Liver (tissue), 9 donors: Measurements from ENCODE around the gene ANP32A. TPM values are rescaled to one million over a fixed set of nuclear protein-coding genes. Genes with fewer than 3 reads are reported as not detected.

Experiments used
- DNase-seq: peaks from one replicate; pipeline ENCODE4 v3.0.0-alpha.2; 2017; ENCODE audit warnings: low spot score
- H3K27ac ChIP-seq, 2 donors: one replicate each; pipeline ENCODE4 v1.7.0; 2013; ENCODE audit warnings: inconsistent platforms in 2 of 2, low read length in 2 of 2, control low read depth in 1 of 2, low read depth in 1 of 2, mild to moderate bottlenecking in 1 of 2
- H3K27me3 ChIP-seq, 4 donors: one replicate each; pipeline versions ENCODE4 v1.6.1 to v1.7.0; 2013; ENCODE audit warnings: low read length in 3 of 4, inconsistent platforms in 1 of 4, mild to moderate bottlenecking in 1 of 4, moderate library complexity in 1 of 4; ENCODE audit not compliant: control insufficient read depth in 4 of 4, insufficient read depth in 4 of 4
- H3K36me3 ChIP-seq, 4 donors: one replicate each; pipeline versions ENCODE4 v1.6.1 to v1.7.0; 2013; ENCODE audit warnings: low read length in 3 of 4, mild to moderate bottlenecking in 3 of 4, low read depth in 1 of 4, moderate library complexity in 1 of 4; ENCODE audit not compliant: control insufficient read depth in 4 of 4, insufficient read depth in 3 of 4
- H3K4me1 ChIP-seq, 4 donors: one replicate each; pipeline versions ENCODE4 v1.6.1 to v1.7.0; 2013; ENCODE audit warnings: low read length in 3 of 4, mild to moderate bottlenecking in 3 of 4, moderate library complexity in 1 of 4; ENCODE audit not compliant: control insufficient read depth in 4 of 4, insufficient read depth in 4 of 4
- H3K4me3 ChIP-seq, 3 donors: one replicate each; pipeline versions ENCODE4 v1.6.1 to v1.7.0; 2013; ENCODE audit warnings: low read length in 3 of 3, control low read depth in 1 of 3, low read depth in 1 of 3, mild to moderate bottlenecking in 1 of 3
- H3K9ac ChIP-seq, 2 donors: one replicate each; pipeline ENCODE4 v1.7.0; 2013; ENCODE audit warnings: low read length in 2 of 2, mild to moderate bottlenecking in 2 of 2, moderate library complexity in 2 of 2, control low read depth in 1 of 2, low read depth in 1 of 2
- H3K9me3 ChIP-seq, 4 donors: one replicate each; pipeline versions ENCODE4 v1.6.1 to v1.7.0; 2013; ENCODE audit warnings: low read length in 3 of 4; ENCODE audit not compliant: control insufficient read depth in 4 of 4
- EGR1 ChIP-seq, 2 donors: IDR thresholded peaks; 2 replicates each; pipeline ENCODE4 v1.6.1; 2016 to 2018; ENCODE audit warnings: antibody characterized with exemption in 2 of 2, low read depth in 2 of 2
- FOXA1 ChIP-seq: IDR thresholded peaks from 2 replicates; pipeline ENCODE4 v1.6.1; 2016; ENCODE audit warnings: antibody characterized with exemption
- FOXA2 ChIP-seq: IDR thresholded peaks from 2 replicates; pipeline ENCODE4 v1.6.1; 2016; ENCODE audit warnings: antibody characterized with exemption
- GABPA ChIP-seq, 2 donors: IDR thresholded peaks in 1 of 2; conservative IDR thresholded peaks in 1 of 2; 2 replicates each; pipeline ENCODE4 v1.6.1; 2016; ENCODE audit warnings: antibody characterized with exemption in 2 of 2, mild to moderate bottlenecking in 1 of 2, moderate library complexity in 1 of 2
- HNF4A ChIP-seq, 2 donors: conservative IDR thresholded peaks; 2 replicates each; pipeline ENCODE4 v1.6.1; 2016; ENCODE audit warnings: antibody characterized with exemption in 2 of 2, mild to moderate bottlenecking in 2 of 2
- HNF4G ChIP-seq: IDR thresholded peaks from 2 replicates; pipeline ENCODE4 v1.6.1; 2016; ENCODE audit warnings: antibody characterized with exemption
- JUND ChIP-seq, 2 donors: IDR thresholded peaks; 2 replicates each; pipeline ENCODE4 v1.6.1; 2016; ENCODE audit warnings: antibody characterized with exemption in 2 of 2
- NR2F2 ChIP-seq: IDR thresholded peaks from 2 replicates; pipeline ENCODE4 v1.6.1; 2016; ENCODE audit warnings: antibody characterized with exemption
- RAD21 ChIP-seq, 2 donors: IDR thresholded peaks; 2 replicates each; pipeline ENCODE4 v1.6.1; 2016; ENCODE audit warnings: antibody characterized with exemption in 2 of 2, mild to moderate bottlenecking in 2 of 2
- RXRA ChIP-seq, 2 donors: IDR thresholded peaks; 2 replicates each; pipeline ENCODE4 v1.6.1; 2017 to 2018; ENCODE audit warnings: antibody characterized with exemption in 2 of 2, mild to moderate bottlenecking in 1 of 2
- SP1 ChIP-seq: IDR thresholded peaks from 2 replicates; pipeline ENCODE4 v1.6.1; 2018; ENCODE audit warnings: antibody characterized with exemption, mild to moderate bottlenecking
- TAF1 ChIP-seq: conservative IDR thresholded peaks from 2 replicates; pipeline ENCODE4 v1.6.1; 2016; ENCODE audit warnings: antibody characterized with exemption, mild to moderate bottlenecking
- YY1 ChIP-seq: IDR thresholded peaks from 2 replicates; pipeline ENCODE4 v1.6.1; 2016; ENCODE audit warnings: antibody characterized with exemption, mild to moderate bottlenecking
- WGBS: extraction: QIAGEN DNeasy Blood & Tissue Kit; methylation state at CpG from one replicate; pipeline ENCODE4 v1.1.7; 2013; 5-methylcytosine and 5-hydroxymethylcytosine counted together
- polyA plus RNA-seq, 2 donors: library from polyadenylated mRNA; stranded (reverse) in 1 of 2; unstranded in 1 of 2; fragments of 200-250 nt in 1 of 2; fragments of >200 nt in 1 of 2; fragmentation: Nextera tagmentation in 1 of 2; extraction: Ambion mirVana in 1 of 2; gene quantifications; one replicate each; pipeline versions ENCODE4 v1.2.1 to v1.2.3, GENCODE V29; 2013 to 2015
- total RNA-seq, 2 donors: library from RNA; depleted of rRNA; stranded (reverse); fragments of >200 nt; gene quantifications; one replicate each; pipeline ENCODE4 v1.2.3, GENCODE V29; 2014
- TF ChIP-seq, protein P1 (sequence below): IDR thresholded peaks from 2 replicates; pipeline ENCODE4 v1.6.1; 2016; ENCODE audit warnings: antibody characterized with exemption
- TF ChIP-seq, protein P2 (sequence below): fragments of 150-350 bp; IDR thresholded peaks from 2 replicates; pipeline ENCODE4 v1.5.1; 2017; ENCODE audit warnings: improper control_type of control experiment, low read depth, low read length; ENCODE audit not compliant: missing input control
- TF ChIP-seq, protein P3 (sequence below): IDR thresholded peaks from 2 replicates; pipeline ENCODE4 v1.6.1; 2016; ENCODE audit warnings: antibody characterized with exemption
- TF ChIP-seq, protein P4 (sequence below): IDR thresholded peaks from 2 replicates; pipeline ENCODE4 v1.6.1; 2016; ENCODE audit warnings: antibody characterized with exemption
- donor health status: healthy.
- donor health status: healthy.
- donor health status: healthy.
- donor health status: healthy.
- donor health status: healthy.

ANP32A gene
- total and polyA plus RNA-seq, 4 donors: 30.5 to 60.4 (median 39.4) TPM

DNA sequence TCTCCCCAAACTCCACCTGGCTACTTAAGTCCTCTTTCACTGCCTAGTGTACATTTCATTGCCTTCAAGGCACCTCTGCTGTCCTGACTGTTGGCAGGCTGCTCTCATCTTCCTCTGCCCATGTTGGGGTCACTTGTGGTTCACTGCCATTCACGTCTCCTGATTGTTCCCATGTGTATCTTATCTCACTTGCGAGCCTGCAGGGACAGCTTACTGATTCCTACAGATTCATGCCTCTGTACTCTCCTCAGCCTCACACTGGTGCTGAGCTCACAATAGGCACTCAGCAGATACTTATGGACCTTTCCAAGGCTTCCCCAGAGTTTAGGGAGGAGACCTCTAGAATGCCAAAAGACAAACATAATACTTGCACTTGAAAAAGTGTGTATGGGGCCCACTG lies 28.8 kb upstream of the ANP32A start:
- Histone ChIP-seq H3K27ac (no peak overlapping the region), H3K27me3 (peaks cover 0 to 4% (median 2%) of the 10 kb centered on the region in 4 donors), H3K4me3 (no peak overlapping the region), H3K9me3 (no peaks in the 10 kb centered on the region), H3K4me1 (no peaks in the 10 kb centered on the region), H3K9ac (no peak overlapping the region), H3K36me3 (no peaks in the 10 kb centered on the region)
- 76% methylated on average over 2 of the region's 2 CpGs for WGBS
- DNase-seq: no peak
- TF ChIP-seq TAF1 (no peak), RXRA (IDR thresholded peaks at IDR 0.05) (no peak), HNF4A (conservative IDR thresholded peaks at IDR 0.05) (no peak), JUND (IDR thresholded peaks at IDR 0.05) (no peak), NR2F2 (no peak), FOXA2 (no peak), FOXA1 (no peak), EGR1 (IDR thresholded peaks at IDR 0.05; ENCODE audit: low read depth in 2 of 2) (no peak), SP1 (no peak), GABPA (IDR thresholded peaks at IDR 0.05 in 1 of 2, conservative IDR thresholded peaks at IDR 0.05 in 1 of 2) (no peak), HNF4G (no peak), RAD21 (IDR thresholded peaks at IDR 0.05) (no peak)
- TF ChIP-seq, protein P1, sequence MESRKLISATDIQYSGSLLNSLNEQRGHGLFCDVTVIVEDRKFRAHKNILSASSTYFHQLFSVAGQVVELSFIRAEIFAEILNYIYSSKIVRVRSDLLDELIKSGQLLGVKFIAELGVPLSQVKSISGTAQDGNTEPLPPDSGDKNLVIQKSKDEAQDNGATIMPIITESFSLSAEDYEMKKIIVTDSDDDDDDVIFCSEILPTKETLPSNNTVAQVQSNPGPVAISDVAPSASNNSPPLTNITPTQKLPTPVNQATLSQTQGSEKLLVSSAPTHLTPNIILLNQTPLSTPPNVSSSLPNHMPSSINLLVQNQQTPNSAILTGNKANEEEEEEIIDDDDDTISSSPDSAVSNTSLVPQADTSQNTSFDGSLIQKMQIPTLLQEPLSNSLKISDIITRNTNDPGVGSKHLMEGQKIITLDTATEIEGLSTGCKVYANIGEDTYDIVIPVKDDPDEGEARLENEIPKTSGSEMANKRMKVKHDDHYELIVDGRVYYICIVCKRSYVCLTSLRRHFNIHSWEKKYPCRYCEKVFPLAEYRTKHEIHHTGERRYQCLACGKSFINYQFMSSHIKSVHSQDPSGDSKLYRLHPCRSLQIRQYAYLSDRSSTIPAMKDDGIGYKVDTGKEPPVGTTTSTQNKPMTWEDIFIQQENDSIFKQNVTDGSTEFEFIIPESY: no peak
- TF ChIP-seq, protein P2, sequence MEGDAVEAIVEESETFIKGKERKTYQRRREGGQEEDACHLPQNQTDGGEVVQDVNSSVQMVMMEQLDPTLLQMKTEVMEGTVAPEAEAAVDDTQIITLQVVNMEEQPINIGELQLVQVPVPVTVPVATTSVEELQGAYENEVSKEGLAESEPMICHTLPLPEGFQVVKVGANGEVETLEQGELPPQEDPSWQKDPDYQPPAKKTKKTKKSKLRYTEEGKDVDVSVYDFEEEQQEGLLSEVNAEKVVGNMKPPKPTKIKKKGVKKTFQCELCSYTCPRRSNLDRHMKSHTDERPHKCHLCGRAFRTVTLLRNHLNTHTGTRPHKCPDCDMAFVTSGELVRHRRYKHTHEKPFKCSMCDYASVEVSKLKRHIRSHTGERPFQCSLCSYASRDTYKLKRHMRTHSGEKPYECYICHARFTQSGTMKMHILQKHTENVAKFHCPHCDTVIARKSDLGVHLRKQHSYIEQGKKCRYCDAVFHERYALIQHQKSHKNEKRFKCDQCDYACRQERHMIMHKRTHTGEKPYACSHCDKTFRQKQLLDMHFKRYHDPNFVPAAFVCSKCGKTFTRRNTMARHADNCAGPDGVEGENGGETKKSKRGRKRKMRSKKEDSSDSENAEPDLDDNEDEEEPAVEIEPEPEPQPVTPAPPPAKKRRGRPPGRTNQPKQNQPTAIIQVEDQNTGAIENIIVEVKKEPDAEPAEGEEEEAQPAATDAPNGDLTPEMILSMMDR: no peak
- TF ChIP-seq, protein P3, sequence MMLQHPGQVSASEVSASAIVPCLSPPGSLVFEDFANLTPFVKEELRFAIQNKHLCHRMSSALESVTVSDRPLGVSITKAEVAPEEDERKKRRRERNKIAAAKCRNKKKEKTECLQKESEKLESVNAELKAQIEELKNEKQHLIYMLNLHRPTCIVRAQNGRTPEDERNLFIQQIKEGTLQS: no peak
- TF ChIP-seq, protein P4, sequence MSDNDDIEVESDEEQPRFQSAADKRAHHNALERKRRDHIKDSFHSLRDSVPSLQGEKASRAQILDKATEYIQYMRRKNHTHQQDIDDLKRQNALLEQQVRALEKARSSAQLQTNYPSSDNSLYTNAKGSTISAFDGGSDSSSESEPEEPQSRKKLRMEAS: no peak

DNA sequence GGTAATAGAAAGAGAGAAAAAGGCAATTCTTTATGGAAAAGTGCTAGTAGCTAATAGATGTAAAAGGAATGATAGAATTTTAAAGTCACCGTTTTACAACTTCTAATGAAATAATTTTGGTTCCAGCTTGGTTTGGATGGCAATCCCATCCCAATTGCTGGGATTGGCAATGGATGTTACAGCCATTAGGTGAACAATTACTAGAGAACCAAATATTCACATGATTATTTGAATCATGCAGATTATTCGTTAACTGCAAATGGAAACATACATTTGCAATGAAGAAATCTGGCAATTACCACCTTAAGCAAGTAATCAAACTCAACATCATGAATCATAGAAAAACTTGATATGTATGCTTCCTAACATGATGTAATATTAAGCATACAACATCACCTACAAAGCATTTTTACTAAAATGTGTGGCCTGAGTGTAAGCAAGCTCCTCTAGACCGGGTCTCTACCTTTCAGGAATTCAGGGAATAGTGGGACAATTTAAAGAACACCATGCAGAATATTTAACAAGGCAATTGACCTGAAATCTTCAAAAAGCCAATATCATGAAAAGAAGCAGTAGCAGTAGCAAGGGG lies 26.2 kb upstream of the ANP32A start:
- no peak overlapping the region for H3K27ac ChIP-seq
- H3K27me3 ChIP-seq: peaks cover 0 to 10% (median 4%) of the 10 kb centered on the region in 4 donors
- no peaks in the 10 kb centered on the region for H3K9me3 ChIP-seq
- H3K9ac ChIP-seq: no peak overlapping the region
- H3K36me3 ChIP-seq: no peaks in the 10 kb centered on the region
- peaks cover 0 to 5% (median 0%) of the 10 kb centered on the region in 4 donors for H3K4me1 ChIP-seq
- DNase-seq: no peak
- no peak overlapping the region for H3K4me3 ChIP-seq
- WGBS: 95% methylated on average over 3 of the region's 3 CpGs
- TF ChIP-seq HNF4A (conservative IDR thresholded peaks at IDR 0.05) (no peak), NR2F2 (no peak), FOXA2 (no peak), JUND (IDR thresholded peaks at IDR 0.05) (no peak), TAF1 (no peak), FOXA1 (no peak), HNF4G (no peak), RXRA (IDR thresholded peaks at IDR 0.05) (no peak), RAD21 (IDR thresholded peaks at IDR 0.05) (no peak), GABPA (IDR thresholded peaks at IDR 0.05 in 1 of 2, conservative IDR thresholded peaks at IDR 0.05 in 1 of 2) (no peak), EGR1 (IDR thresholded peaks at IDR 0.05; ENCODE audit: low read depth in 2 of 2) (no peak), YY1 (no peak), SP1 (no peak)
- TF ChIP-seq, protein P4: no peak
- TF ChIP-seq, protein P1: no peak
- TF ChIP-seq, protein P2: no peak
- TF ChIP-seq, protein P3: no peak
